ENCODE measurements around the gene USP40.
"Not testable (repeated sequence)": the region's sequence is repeated elsewhere in the genome, so short reads cannot be mapped to it uniquely, and the experiment has no call there.

The USP40 gene

DNA sequence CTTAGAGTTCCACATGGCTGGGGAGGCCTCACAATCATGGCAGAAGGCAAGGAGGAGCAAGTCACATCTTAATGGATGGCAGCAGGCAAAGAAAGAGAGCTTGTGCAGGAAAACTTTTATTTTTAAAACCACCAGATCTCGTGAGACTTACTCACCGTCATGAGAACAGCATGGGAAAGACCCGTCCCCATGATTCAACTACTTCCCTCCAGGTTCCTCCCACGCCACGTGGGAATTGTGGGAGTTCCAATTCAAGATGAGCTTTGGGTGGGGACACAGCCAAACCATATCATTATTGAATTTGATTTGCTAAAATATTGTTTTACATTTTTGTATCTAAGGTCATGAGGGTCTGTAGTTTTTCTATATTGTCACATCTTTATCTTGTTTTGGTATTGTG is 10.8 kb upstream of the USP40 start:
- H3K4me1 ChIP-seq; H3K36me3 ChIP-seq (replicated peaks); in situ Hi-C loops (cut with MboI; ENCODE audit: low sequenced_read_pairs); DNase-seq (ENCODE audit: low spot score in 2 of 2); H3K4me3 ChIP-seq; H3K27me3 ChIP-seq (ENCODE audit: low read depth): not testable (repeated sequence)
- peaks cover 18% of the 10 kb centered on the region for H3K9me3 ChIP-seq

DNA sequence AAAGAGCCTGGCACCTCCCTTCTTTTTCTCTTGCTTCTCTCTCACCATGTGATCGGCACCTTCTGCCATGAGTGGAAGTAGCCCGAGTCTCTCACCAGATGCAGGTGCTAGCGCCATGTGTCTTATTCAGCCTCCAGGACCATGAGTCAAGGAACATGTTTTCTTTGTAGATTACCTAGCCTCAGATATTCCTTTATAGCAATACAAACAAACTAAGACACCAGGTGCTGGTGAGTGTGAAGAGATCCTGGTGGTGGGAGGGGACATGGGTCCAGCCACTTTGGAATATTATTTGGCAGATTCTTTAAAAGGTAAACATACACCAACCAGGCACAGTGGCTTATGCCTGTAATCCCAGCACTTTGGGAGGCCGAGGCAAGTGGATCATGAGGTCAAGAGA is 5.9 kb upstream of the USP40 start:
- in situ Hi-C loops (cut with MboI; ENCODE audit: low sequenced_read_pairs): no loop called here
- peak; percentile 18 to 27 for DNase-seq (ENCODE audit: low spot score in 2 of 2)
- peaks cover 18% of the 10 kb centered on the region for H3K9me3 ChIP-seq

DNA sequence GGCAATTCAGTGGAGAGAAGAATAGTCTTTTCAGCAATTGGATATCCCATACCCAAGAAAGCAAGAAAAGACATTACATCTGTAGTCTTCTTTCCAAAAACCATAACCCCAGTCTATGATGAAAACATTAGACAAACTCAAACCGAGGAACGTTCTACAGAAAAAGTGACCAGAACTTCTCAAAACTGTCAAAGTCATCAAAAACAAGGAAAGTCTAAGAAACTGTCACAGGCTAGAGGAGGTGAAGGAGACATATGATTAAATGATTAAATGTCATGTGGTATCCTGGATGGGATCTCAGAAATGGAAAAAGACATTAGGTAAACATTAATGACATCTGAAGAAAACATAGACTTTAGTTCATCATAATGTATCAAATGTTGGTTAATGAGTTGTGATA is 4.9 kb upstream of the USP40 start:
- no peaks in the 10 kb centered on the region for H3K27me3 ChIP-seq (ENCODE audit: low read depth)
- in situ Hi-C loops (cut with MboI; ENCODE audit: low sequenced_read_pairs): no loop called here
- peaks cover 11% of the 10 kb centered on the region for H3K9me3 ChIP-seq
- no peak overlapping the region for H3K4me3 ChIP-seq
- 0 out of 2 replicates have a peak, but pooled peaks cover 3% of the 10 kb centered on the region for H3K36me3 ChIP-seq (replicated peaks)
- peaks cover 40% of the 10 kb centered on the region for H3K4me1 ChIP-seq
- no peak for DNase-seq (ENCODE audit: low spot score in 2 of 2)

More for the DNA sequence above, 5.9 kb upstream of the USP40 start:
- Histone ChIP-seq H3K36me3 (replicated peaks) (0 out of 2 replicates have a peak, but pooled peaks cover 3% of the 10 kb centered on the region), H3K4me1 (peaks cover 40% of the 10 kb centered on the region), H3K4me3 (no peak overlapping the region), H3K27me3 (ENCODE audit: low read depth) (no peaks in the 10 kb centered on the region)

DNA sequence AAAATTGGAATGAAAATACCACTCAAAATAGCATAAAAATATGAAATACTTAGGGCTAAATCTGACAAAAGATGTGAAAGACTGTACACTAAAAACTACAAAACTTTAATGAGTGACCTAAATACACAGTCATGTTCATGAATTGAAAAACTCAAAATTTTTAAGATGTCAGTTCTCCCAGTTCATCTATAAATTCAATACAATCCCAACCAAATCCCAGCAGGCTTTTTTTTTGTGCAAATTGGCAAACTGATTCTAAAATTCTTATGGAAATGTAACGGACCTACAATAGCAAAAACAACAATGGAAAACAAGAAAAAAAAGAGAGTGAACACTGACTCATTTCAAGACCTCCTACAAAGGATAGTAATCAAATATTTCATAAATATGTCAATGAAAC is 4.4 kb upstream of the USP40 start:
- peaks cover 11% of the 10 kb centered on the region for H3K9me3 ChIP-seq
- H3K27me3 ChIP-seq (ENCODE audit: low read depth): no peaks in the 10 kb centered on the region
- peaks cover 40% of the 10 kb centered on the region for H3K4me1 ChIP-seq
- no peak overlapping the region for H3K4me3 ChIP-seq
- 0 out of 2 replicates have a peak, but pooled peaks cover 3% of the 10 kb centered on the region for H3K36me3 ChIP-seq (replicated peaks)
- peak; percentile 13 to 97 for DNase-seq (ENCODE audit: low spot score in 2 of 2)
- in situ Hi-C loops (cut with MboI; ENCODE audit: low sequenced_read_pairs): no loop called here

DNA sequence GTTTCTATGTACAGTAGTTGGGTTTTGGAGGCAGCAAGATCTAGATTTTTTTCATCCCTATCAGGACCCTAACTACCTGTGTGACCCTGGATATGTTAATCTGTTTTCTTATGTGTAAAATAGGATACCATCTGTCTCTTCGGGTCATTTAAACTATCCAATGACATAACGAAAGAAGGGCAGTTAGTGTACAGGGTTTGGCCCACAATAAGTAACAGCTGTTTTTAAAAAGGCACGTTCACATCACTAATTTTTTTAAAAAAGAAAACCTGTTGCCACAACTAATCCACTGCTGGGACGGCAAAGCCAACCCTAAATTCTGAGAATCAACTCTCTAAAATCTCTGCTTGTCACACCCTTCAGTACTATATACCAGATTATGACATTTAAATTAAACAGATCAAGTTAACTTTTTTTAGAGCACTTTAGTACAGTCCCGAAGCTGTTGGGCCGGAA is 869 bp downstream of the USP40 start:
- Histone ChIP-seq H3K36me3 (replicated peaks) (peaks cover 3% of the 10 kb centered on the region; the same call in 1 of the 2 replicates), H3K9me3 (no peaks in the 10 kb centered on the region), H3K4me3 (peak overlapping the region; percentile 67), H3K4me1 (peaks cover 35% of the 10 kb centered on the region), H3K27me3 (ENCODE audit: low read depth) (no peaks in the 10 kb centered on the region)
- in situ Hi-C loops (cut with MboI; ENCODE audit: low sequenced_read_pairs): loop anchor here (10.0 kb wide), 1 partner anchor 129 kb away; the partner anchor contains the start of gene UGT1A6
- no peak for DNase-seq (ENCODE audit: low spot score in 2 of 2)

DNA sequence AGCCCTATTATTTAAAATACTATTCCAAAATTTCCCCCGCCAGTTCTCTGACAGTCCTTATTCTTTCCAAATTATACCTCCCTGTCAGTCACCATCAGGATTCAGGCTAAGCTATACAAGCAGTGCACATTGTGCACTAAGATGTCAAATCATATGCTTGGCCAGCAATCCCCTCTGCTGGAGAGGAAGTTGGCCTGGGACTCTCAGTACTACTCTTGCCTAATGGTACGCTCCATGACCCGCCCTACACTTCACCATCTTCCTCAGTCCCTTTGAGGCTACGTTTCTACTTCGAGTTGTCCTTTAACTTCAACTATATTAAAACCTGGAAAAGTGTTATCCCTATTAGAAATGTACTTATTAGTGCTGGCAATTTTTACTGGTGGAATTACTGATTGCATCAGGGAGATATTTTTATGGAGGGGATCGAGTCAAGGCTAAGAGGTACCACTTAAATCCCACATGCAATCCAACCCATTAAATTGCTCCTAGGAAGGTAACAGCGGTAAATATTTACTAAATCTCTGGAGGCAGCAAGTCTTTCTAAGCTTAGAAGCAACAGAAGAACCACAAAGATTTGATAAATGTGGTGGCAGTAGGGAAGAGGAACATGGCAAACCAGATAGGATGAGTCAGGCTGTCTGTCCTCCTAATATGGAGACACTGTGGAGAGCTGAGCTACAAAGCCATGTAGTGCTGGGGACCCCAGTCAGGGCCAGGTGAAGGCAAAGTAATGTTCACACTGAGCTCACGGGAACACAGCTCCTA is 2.7 kb downstream of the USP40 start:
- DNase-seq (ENCODE audit: low spot score in 2 of 2): no peak
- in situ Hi-C loops (cut with MboI; ENCODE audit: low sequenced_read_pairs): loop anchor here (10.0 kb wide), 1 partner anchor 131 kb away; the partner anchor contains the start of gene UGT1A6
- no peaks in the 10 kb centered on the region for H3K9me3 ChIP-seq
- H3K4me3 ChIP-seq: no peak overlapping the region
- H3K36me3 ChIP-seq (replicated peaks): peaks cover 9% of the 10 kb centered on the region
- H3K4me1 ChIP-seq: peaks cover 18% of the 10 kb centered on the region
- no peaks in the 10 kb centered on the region for H3K27me3 ChIP-seq (ENCODE audit: low read depth)

DNA sequence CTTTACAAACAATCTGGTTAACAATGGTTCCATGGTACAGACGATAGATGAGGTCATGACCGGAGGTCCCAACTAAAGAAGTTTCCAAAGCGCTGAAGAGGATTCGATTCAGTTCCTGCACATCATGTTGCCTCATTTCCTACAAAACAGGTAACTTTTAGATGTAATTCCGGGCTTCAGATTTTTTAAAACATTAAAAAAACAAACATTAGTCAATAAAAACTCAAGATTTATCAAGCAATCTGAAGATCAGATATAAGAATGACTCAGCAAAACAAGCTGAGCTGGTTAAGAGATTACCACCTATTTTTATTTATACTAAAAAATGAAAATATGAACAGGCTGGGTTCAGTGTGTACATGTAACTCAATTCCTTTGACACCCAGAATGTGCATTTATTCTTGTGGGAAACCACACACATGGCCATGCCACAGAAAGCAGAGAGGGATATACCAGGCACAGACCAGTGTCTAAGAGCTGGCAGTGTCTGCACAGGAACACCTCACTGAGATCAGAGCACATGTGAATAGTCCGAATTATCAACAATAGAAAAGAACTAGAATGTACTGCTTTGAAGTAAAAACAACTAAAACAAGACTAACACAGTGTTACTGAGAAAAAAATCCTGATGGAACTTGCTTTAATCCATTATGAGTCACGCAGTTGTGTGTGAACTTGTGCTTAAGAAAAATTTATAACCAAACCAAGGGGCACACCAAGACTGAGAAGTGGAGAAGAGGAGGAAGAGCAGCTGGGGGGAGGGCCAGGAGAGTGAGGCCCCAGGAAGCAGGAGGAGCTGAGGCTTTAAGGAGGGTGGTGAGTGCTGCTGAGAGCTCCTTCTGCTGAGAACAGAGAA is 9.5 kb downstream of the USP40 start:
- in situ Hi-C loops (cut with MboI; ENCODE audit: low sequenced_read_pairs): no loop called here
- DNase-seq (ENCODE audit: low spot score in 2 of 2): no peak
- H3K4me3 ChIP-seq: no peak overlapping the region

DNA sequence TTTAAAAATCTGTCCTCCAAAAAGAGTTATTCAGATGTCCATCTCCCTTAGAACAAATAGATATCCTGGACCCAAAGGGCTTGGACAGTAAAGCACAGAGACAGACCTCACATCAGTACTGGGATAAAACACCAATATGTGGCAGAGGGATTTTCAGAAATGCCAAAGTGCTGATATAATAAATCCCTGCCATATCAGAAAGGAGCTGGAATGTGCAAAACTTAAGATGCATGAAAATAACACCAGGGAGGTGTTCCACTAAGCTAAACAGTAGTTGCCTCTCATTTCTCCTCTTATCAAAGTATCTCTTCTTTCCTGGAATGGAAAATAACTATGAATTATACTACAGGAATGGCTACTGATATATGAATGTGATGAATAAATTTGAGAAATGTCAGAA is 13.2 kb downstream of the USP40 start:
- H3K36me3 ChIP-seq (replicated peaks): peaks cover 18% of the 10 kb centered on the region
- H3K4me1 ChIP-seq: peaks cover 12% of the 10 kb centered on the region
- H3K27me3 ChIP-seq (ENCODE audit: low read depth): no peaks in the 10 kb centered on the region
- no peaks in the 10 kb centered on the region for H3K9me3 ChIP-seq
- DNase-seq (ENCODE audit: low spot score in 2 of 2): no peak
- H3K4me3 ChIP-seq: no peak overlapping the region
- in situ Hi-C loops (cut with MboI; ENCODE audit: low sequenced_read_pairs): no loop called here

More for the DNA sequence above, 9.5 kb downstream of the USP40 start:
- H3K36me3 ChIP-seq (replicated peaks): peaks cover 27% of the 10 kb centered on the region
- H3K27me3 ChIP-seq (ENCODE audit: low read depth): no peaks in the 10 kb centered on the region
- no peaks in the 10 kb centered on the region for H3K9me3 ChIP-seq
- H3K4me1 ChIP-seq: peaks cover 12% of the 10 kb centered on the region

DNA sequence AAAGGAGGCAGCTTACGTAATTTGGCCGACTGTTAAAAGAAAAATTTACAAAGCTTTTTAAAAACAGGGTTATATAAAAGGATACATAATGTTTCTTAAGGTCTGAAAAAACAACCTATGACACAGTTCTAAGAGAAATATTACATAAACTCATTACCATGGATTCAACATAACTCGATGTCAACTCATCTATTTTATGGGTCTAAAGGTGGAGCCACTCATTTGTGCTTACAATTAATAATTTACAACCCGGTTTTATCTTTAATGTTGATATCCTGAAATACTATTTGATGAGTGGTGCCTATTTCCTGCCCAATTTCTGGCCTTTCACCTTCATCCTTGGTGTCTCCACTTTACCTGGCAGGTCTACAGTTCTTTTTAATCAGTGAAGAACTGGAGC is 15.1 kb downstream of the USP40 start:
- Histone ChIP-seq H3K9me3 (no peaks in the 10 kb centered on the region), H3K4me3 (no peak overlapping the region), H3K4me1 (peaks cover 3% of the 10 kb centered on the region; the same call in 1 of the 2 replicates), H3K27me3 (ENCODE audit: low read depth) (no peaks in the 10 kb centered on the region), H3K36me3 (replicated peaks) (peaks cover 22% of the 10 kb centered on the region)
- in situ Hi-C loops (cut with MboI; ENCODE audit: low sequenced_read_pairs): no loop called here
- DNase-seq (ENCODE audit: low spot score in 2 of 2): no peak

DNA sequence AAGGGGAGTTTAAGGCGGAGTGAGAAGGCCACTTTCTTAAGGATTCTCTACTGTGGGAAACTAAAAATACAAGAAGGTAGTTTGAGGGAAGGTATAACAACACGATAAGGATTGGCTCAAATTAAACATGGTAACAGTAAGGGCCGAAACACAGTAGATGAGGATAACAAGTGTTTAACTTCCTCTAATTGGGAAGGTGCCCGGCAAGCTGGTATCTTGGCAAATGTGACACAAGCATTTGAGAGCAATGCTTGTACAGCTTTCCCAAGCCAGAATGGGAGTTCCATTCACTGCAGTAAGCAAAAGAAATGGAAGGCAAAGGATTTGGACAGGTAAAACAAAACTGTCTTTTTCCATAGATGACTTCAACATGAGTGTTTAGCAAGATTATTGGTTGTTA is 19.8 kb downstream of the USP40 start:
- Histone ChIP-seq H3K9me3 (no peaks in the 10 kb centered on the region), H3K36me3 (replicated peaks) (peaks cover 9% of the 10 kb centered on the region; the same call in 1 of the 2 replicates), H3K27me3 (ENCODE audit: low read depth) (no peaks in the 10 kb centered on the region), H3K4me3 (no peak overlapping the region), H3K4me1 (no peaks in the 10 kb centered on the region; the same call in 1 of the 2 replicates)
- in situ Hi-C loops (cut with MboI; ENCODE audit: low sequenced_read_pairs): no loop called here
- no peak for DNase-seq (ENCODE audit: low spot score in 2 of 2)

DNA sequence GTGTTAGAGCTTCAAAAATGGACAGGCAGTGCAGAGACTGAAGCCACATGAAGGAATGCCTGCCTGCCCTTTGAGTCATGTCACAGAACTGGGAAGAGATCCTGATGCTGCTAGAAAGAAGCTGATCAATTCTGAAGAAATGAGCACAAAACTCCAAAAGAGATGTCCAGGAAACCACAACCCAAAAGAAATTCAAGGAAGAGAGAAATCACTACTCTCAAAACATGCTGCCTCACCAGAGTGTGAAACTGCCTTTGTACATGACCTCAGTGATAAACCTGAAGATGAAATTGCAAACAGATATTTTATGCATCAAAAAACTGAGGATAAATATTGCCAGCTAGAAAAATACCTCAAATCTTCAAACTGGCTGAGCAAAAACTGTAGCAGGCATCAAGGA is 20.5 kb downstream of the USP40 start:
- Histone ChIP-seq H3K36me3 (replicated peaks) (peaks cover 9% of the 10 kb centered on the region; the same call in 1 of the 2 replicates), H3K27me3 (ENCODE audit: low read depth) (no peaks in the 10 kb centered on the region)

DNA sequence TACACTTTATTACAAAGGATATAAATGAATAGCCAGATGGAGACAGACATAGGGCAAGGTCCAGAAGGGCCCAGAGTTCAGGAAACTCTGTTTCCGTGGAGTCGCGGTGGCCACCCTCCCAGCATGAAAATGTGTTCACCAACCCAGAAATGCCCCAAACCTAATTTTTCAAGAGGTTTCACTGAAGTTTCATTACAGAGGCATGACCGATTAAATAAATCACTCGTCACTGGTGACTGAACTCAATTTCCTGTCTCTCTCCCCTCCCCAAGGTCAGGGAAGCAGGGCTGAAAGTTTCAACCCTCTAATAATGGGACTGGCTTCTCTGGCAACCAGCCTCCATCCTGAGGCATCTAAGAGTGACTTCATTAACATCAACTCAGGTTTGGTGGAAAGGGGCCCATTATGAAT is 22.4 kb downstream of the USP40 start:
- peaks cover 9% of the 10 kb centered on the region; the same call in 1 of the 2 replicates for H3K36me3 ChIP-seq (replicated peaks)
- H3K9me3 ChIP-seq: no peaks in the 10 kb centered on the region
- H3K4me3 ChIP-seq: no peak overlapping the region
- H3K27me3 ChIP-seq (ENCODE audit: low read depth): no peaks in the 10 kb centered on the region
- DNase-seq (ENCODE audit: low spot score in 2 of 2): no peak
- in situ Hi-C loops (cut with MboI; ENCODE audit: low sequenced_read_pairs): no loop called here
- no peaks in the 10 kb centered on the region; the same call in 1 of the 2 replicates for H3K4me1 ChIP-seq

More for the DNA sequence above, 20.5 kb downstream of the USP40 start:
- H3K4me1 ChIP-seq: no peaks in the 10 kb centered on the region; the same call in 1 of the 2 replicates
- no peak for DNase-seq (ENCODE audit: low spot score in 2 of 2)
- no peak overlapping the region for H3K4me3 ChIP-seq
- H3K9me3 ChIP-seq: no peaks in the 10 kb centered on the region
- in situ Hi-C loops (cut with MboI; ENCODE audit: low sequenced_read_pairs): no loop called here

DNA sequence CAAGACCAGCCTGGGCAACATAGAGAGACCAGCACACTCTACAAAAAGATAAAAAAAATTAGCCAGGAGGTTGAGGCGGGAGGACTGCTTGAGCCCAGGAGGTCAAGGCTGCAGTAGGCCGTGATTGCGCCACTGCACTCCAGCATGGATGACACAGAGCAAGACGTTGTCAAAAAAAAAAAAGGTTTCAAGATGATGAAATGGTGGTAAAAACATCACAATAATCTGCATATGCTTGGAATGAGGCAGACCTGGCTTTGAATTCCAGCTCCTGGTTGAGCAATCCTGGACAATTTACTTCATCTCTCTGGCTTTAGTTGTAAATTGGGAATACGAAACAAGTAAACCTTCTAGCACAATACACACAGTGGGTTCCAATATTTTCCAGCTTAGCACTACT is 24.1 kb downstream of the USP40 start:
- no peak for DNase-seq (ENCODE audit: low spot score in 2 of 2)
- Histone ChIP-seq H3K9me3 (no peaks in the 10 kb centered on the region), H3K4me1 (no peaks in the 10 kb centered on the region; the same call in 1 of the 2 replicates), H3K27me3 (ENCODE audit: low read depth) (no peaks in the 10 kb centered on the region), H3K4me3 (no peak overlapping the region), H3K36me3 (replicated peaks) (no peaks in the 10 kb centered on the region; the same call in 1 of the 2 replicates)
- in situ Hi-C loops (cut with MboI; ENCODE audit: low sequenced_read_pairs): no loop called here
